Measurements from ENCODE around the gene CCDC3.

CCDC3 gene

GRCh38 chr10:12960941-12961340 is 40.6 kb downstream of the CCDC3 start:
- no peak for DNase-seq

- DNase-seq: no peak
These were observed 41.1 kb downstream of the CCDC3 start for GRCh38 chr10:12960334-12960898.

GRCh38 chr10:12958546-12959110 is 42.9 kb downstream of the CCDC3 start:
- DNase-seq: no peak

GRCh38 chr10:12957081-12957480 is 44.4 kb downstream of the CCDC3 start:
- no peak for DNase-seq

- DNase-seq: no peak
These were observed 46.6 kb downstream of the CCDC3 start for GRCh38 chr10:12954866-12955265.

- no peak for DNase-seq
These were observed 50.9 kb downstream of the CCDC3 start for GRCh38 chr10:12950583-12951128.

GRCh38 chr10:12949248-12949647 is 52.3 kb downstream of the CCDC3 start:
- DNase-seq: peak; percentile 22

GRCh38 chr10:12947741-12948140 is 53.8 kb downstream of the CCDC3 start:
- DNase-seq: no peak

GRCh38 chr10:12946372-12946771 is 55.1 kb downstream of the CCDC3 start:
- DNase-seq: no peak

- peak; percentile 73 for DNase-seq
These were observed 55.7 kb downstream of the CCDC3 start for GRCh38 chr10:12945690-12946359.

- no peak for DNase-seq
These were observed 56.6 kb downstream of the CCDC3 start for GRCh38 chr10:12944931-12945330.

GRCh38 chr10:12943425-12943824 is 58.1 kb downstream of the CCDC3 start:
- no peak for DNase-seq

- DNase-seq: no peak
These were observed 59.5 kb downstream of the CCDC3 start for GRCh38 chr10:12941966-12942365.

GRCh38 chr10:12940791-12941190 is 60.7 kb downstream of the CCDC3 start:
- DNase-seq: no peak

GRCh38 chr10:12938271-12938670 is 63.2 kb downstream of the CCDC3 start:
- no peak for DNase-seq

GRCh38 chr10:12937527-12937926 is 64.0 kb downstream of the CCDC3 start:
- no peak for DNase-seq

GRCh38 chr10:12934777-12935176 is 66.7 kb downstream of the CCDC3 start:
- DNase-seq: no peak

- no peak for DNase-seq
These were observed 72.1 kb downstream of the CCDC3 start for GRCh38 chr10:12929381-12929780.

- no peak for DNase-seq
These were observed 72.9 kb downstream of the CCDC3 start for GRCh38 chr10:12928571-12928970.

- DNase-seq: no peak
These were observed 73.6 kb downstream of the CCDC3 start for GRCh38 chr10:12927896-12928295.

- DNase-seq: no peak
These were observed 75.7 kb downstream of the CCDC3 start for GRCh38 chr10:12925845-12926244.

- no peak for DNase-seq
These were observed 76.6 kb downstream of the CCDC3 start for GRCh38 chr10:12924911-12925310.

- peak; percentile 13 for DNase-seq
These were observed 79.2 kb downstream of the CCDC3 start for GRCh38 chr10:12922117-12922900.

- DNase-seq: no peak
These were observed 80.3 kb downstream of the CCDC3 start for GRCh38 chr10:12921163-12921562.

Measured in OCI-M1 (cell line).